ENCODE data around the gene SLC35G4.

GRCh38 chr18:11579916-11580315 lies 29.5 kb upstream of the SLC35G4 start:
- no peak for TF ChIP-seq POLR2A (IDR thresholded peaks at IDR 0.05; ENCODE audit: low read depth, low read length)
- no peak for TF ChIP-seq TAF1 (IDR thresholded peaks at IDR 0.05; ENCODE audit: low read depth, low read length)
